ENCODE measurements around the gene ADA.

ADA gene

DNA sequence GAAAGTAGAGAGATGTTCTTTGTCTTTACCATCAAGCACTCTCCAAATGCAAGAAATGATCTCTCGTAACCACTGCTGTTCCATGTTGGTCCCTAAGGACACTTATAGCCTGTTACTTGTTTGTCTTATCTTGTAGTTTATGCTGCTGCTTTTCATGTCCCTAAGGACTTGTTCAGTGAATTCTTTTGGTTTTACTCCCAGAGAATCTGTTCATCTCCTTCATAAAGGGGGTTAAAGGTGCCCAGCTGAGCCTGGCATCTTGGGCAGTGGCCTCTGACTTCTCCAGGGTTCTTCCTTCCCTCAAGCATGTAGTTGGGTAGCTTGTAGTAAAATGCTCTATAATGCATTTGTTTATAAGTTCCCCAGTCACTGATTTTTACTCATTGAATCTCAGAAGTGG, 70.0 kb downstream of the ADA start:
- TF ChIP-seq GABPA (IDR thresholded peaks at IDR 0.05; ENCODE audit: low read depth) (no peak), SPI1 (IDR thresholded peaks at IDR 0.05; ENCODE audit: borderline replicate concordance, low read depth) (no peak), POLR2AphosphoS5 (IDR thresholded peaks at IDR 0.05; ENCODE audit: low read depth) (no peak)
- TF ChIP-seq, protein P1, sequence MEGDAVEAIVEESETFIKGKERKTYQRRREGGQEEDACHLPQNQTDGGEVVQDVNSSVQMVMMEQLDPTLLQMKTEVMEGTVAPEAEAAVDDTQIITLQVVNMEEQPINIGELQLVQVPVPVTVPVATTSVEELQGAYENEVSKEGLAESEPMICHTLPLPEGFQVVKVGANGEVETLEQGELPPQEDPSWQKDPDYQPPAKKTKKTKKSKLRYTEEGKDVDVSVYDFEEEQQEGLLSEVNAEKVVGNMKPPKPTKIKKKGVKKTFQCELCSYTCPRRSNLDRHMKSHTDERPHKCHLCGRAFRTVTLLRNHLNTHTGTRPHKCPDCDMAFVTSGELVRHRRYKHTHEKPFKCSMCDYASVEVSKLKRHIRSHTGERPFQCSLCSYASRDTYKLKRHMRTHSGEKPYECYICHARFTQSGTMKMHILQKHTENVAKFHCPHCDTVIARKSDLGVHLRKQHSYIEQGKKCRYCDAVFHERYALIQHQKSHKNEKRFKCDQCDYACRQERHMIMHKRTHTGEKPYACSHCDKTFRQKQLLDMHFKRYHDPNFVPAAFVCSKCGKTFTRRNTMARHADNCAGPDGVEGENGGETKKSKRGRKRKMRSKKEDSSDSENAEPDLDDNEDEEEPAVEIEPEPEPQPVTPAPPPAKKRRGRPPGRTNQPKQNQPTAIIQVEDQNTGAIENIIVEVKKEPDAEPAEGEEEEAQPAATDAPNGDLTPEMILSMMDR (IDR thresholded peaks at IDR 0.05; ENCODE audit: insufficient read depth, low read length) = no peak
- TF ChIP-seq, protein P2, sequence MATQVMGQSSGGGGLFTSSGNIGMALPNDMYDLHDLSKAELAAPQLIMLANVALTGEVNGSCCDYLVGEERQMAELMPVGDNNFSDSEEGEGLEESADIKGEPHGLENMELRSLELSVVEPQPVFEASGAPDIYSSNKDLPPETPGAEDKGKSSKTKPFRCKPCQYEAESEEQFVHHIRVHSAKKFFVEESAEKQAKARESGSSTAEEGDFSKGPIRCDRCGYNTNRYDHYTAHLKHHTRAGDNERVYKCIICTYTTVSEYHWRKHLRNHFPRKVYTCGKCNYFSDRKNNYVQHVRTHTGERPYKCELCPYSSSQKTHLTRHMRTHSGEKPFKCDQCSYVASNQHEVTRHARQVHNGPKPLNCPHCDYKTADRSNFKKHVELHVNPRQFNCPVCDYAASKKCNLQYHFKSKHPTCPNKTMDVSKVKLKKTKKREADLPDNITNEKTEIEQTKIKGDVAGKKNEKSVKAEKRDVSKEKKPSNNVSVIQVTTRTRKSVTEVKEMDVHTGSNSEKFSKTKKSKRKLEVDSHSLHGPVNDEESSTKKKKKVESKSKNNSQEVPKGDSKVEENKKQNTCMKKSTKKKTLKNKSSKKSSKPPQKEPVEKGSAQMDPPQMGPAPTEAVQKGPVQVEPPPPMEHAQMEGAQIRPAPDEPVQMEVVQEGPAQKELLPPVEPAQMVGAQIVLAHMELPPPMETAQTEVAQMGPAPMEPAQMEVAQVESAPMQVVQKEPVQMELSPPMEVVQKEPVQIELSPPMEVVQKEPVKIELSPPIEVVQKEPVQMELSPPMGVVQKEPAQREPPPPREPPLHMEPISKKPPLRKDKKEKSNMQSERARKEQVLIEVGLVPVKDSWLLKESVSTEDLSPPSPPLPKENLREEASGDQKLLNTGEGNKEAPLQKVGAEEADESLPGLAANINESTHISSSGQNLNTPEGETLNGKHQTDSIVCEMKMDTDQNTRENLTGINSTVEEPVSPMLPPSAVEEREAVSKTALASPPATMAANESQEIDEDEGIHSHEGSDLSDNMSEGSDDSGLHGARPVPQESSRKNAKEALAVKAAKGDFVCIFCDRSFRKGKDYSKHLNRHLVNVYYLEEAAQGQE (IDR thresholded peaks at IDR 0.05; ENCODE audit: insufficient replicate concordance, low read depth) = no peak
- DNase-seq (ENCODE audit: low read depth in 1 of 2, low spot score in 1 of 2) = no peak
- Histone ChIP-seq H3K4me3 (replicated peaks; ENCODE audit: insufficient read depth, low read length) (no peak overlapping the region), H3K27me3 (ENCODE audit: insufficient read depth, poor library complexity, severe bottlenecking) (no peaks in the 10 kb centered on the region), H3K27ac (replicated peaks) (no peak overlapping the region)

DNA sequence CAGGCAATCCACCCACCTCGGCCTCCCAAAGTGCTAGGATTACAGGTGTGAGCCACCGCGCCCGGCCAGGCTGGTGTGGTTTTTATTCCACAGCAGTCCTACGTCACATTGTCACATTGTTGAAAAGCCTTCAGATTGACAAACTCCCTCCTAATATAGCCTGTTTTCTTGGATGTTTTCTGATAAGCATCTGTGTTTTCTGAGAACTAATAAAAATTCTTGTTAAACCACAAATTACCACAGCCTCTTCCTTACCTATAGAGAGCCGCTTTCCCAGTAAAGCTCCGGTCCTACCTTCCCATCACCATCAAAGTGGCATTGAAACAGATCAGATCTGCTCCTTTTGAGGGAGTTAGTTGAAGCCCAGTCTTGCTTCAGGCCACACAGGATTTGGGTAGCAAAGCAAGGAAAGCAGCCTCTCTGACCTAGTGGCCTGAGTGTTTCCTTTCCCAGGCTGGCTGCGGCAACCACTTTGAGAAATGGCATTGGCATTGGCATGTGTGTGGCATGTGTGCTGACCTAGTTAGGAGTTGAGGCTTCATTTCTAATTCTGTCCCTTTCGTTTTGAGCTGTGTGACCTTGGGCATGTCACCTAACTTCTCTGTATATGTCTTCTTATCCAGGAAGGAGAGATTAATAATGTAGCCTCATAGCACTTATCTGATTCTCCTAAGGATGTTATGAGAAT, 70.8 kb downstream of the ADA start:
- H3K4me3 ChIP-seq (replicated peaks; ENCODE audit: insufficient read depth, low read length) = no peak overlapping the region
- DNase-seq (ENCODE audit: low read depth in 1 of 2, low spot score in 1 of 2) = no peak
- no peaks in the 10 kb centered on the region for H3K27me3 ChIP-seq (ENCODE audit: insufficient read depth, poor library complexity, severe bottlenecking)
- no peak overlapping the region for H3K27ac ChIP-seq (replicated peaks)
- TF ChIP-seq, protein P2 (IDR thresholded peaks at IDR 0.05; ENCODE audit: insufficient replicate concordance, low read depth) = no peak
- no peak for TF ChIP-seq POLR2AphosphoS5 (IDR thresholded peaks at IDR 0.05; ENCODE audit: low read depth)
- TF ChIP-seq, protein P1 (IDR thresholded peaks at IDR 0.05; ENCODE audit: insufficient read depth, low read length) = no peak
- TF ChIP-seq GABPA (IDR thresholded peaks at IDR 0.05; ENCODE audit: low read depth) = no peak
- no peak for TF ChIP-seq SPI1 (IDR thresholded peaks at IDR 0.05; ENCODE audit: borderline replicate concordance, low read depth)

DNA sequence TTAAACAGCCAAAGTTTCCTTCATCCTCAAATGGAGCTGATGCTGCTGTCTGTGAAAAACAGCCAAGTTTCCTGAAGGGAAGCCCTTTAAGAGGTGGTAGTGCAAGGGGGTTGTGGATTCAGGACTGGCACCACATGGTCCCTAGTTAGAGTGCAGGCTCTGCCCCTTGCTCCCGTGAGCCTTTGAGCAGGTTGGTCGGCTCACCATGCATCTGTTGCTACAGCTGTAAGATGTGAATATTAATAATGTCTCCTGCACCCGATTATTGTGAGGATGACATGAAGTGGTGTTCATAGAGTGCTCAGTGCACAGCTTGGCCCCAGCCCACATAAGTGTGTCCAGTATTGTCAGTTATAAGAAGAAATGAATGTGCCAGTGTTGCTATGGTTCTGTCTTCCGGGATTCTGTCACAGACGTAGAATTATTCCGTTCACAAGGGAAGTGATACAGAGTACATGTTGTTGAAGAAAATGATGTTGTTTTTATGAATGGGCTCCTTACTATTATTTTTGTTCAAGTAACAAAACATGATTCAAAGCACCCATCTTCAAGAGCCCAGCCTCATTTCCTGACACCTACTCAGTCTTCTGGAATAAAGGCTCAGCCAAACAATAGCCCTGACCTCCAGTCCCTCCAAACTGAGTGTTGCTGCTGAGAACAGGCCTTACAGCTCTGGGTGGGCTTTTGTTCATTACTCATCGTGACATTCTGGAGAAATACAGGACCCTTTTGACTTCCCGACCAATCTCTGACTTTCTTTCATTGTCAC, 72.0 kb downstream of the ADA start:
- no peaks in the 10 kb centered on the region for H3K27me3 ChIP-seq (ENCODE audit: insufficient read depth, poor library complexity, severe bottlenecking)
- no peak overlapping the region for H3K4me3 ChIP-seq (replicated peaks; ENCODE audit: insufficient read depth, low read length)
- no peak overlapping the region for H3K27ac ChIP-seq (replicated peaks)
- TF ChIP-seq GABPA (IDR thresholded peaks at IDR 0.05; ENCODE audit: low read depth) = no peak
- TF ChIP-seq, protein P2 (IDR thresholded peaks at IDR 0.05; ENCODE audit: insufficient replicate concordance, low read depth) = no peak
- TF ChIP-seq SPI1 (IDR thresholded peaks at IDR 0.05; ENCODE audit: borderline replicate concordance, low read depth) = no peak
- no peak for DNase-seq (ENCODE audit: low read depth in 1 of 2, low spot score in 1 of 2)
